ENCODE measurements around the gene ST7L. TPM values are rescaled to one million over a fixed set of nuclear protein-coding genes. Genes with fewer than 3 reads are reported as not detected.

Gene ST7L
- polyA plus RNA-seq, 2 of the 4 experiments (the other 2 are of a cell fraction) = 10.5 to 10.8 TPM

DNA sequence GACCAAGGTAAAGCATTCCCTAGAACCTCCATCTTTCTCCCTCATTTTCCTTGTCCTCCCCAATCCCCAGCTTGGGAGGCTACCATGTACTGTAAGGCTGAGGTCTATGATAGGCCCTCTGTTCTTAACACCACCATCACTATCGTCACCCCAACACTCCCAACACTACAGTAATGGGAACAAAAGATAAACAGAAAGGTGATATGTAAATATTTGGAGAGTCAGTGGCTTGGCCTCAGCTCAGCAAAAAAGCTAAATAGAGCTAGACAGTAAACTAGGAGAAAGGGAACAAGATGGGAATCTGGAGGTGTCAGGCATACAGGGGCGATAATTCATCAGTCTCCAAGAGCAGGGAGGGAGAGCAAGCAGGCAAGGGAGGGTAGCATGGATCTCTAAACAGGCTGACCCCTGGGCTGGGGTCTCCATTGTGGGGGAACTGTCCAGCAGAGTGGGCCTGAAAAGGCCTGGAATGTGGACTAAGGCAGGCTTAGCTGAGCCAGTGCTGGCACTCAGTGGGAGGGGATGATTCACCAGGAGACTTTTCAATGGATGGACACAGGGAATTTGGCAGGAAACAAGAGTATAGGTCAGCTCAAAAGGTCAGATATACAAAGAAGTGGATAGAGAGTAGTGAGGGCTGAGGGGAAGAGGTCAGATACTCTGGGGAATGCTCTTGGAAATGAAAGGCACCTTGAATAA lies 103.5 kb downstream of the ST7L start:
- ATAC-seq = peak; percentile 52 to 70; a peak in 3 of 6 replicates
- Histone ChIP-seq H3K4me2 (no peak overlapping the region), H3K9me3 (no peaks in the 10 kb centered on the region), H3K4me3 (no peak overlapping the region), H3K4me1 (peaks cover 7% of the 10 kb centered on the region; the same call in 1 of the 3 replicates), H3K27ac (no peak overlapping the region)
- DNase-seq (ENCODE audit: low read depth in 1 of 2, low spot score in 1 of 2) = no peak
- POLR2A ChIA-PET = no interaction called here
- no peak for FAIRE-seq
- 53% methylated on average over 2 of the region's 2 CpGs for WGBS (ENCODE audit: missing lambda C conversion rate)
- CTCF ChIA-PET = interaction anchor here (6.2 kb wide), 1 partner anchor 13 kb away, joined by 36 read pairs; no protein-coding TSS in a partner anchor
- TF ChIP-seq, protein P1, sequence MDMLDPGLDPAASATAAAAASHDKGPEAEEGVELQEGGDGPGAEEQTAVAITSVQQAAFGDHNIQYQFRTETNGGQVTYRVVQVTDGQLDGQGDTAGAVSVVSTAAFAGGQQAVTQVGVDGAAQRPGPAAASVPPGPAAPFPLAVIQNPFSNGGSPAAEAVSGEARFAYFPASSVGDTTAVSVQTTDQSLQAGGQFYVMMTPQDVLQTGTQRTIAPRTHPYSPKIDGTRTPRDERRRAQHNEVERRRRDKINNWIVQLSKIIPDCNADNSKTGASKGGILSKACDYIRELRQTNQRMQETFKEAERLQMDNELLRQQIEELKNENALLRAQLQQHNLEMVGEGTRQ (IDR thresholded peaks at IDR 0.05) = no peak
- no peak for TF ChIP-seq HOXA7 (CRISPR knock-in tag; IDR thresholded peaks at IDR 0.05)
- TF ChIP-seq, protein P2, sequence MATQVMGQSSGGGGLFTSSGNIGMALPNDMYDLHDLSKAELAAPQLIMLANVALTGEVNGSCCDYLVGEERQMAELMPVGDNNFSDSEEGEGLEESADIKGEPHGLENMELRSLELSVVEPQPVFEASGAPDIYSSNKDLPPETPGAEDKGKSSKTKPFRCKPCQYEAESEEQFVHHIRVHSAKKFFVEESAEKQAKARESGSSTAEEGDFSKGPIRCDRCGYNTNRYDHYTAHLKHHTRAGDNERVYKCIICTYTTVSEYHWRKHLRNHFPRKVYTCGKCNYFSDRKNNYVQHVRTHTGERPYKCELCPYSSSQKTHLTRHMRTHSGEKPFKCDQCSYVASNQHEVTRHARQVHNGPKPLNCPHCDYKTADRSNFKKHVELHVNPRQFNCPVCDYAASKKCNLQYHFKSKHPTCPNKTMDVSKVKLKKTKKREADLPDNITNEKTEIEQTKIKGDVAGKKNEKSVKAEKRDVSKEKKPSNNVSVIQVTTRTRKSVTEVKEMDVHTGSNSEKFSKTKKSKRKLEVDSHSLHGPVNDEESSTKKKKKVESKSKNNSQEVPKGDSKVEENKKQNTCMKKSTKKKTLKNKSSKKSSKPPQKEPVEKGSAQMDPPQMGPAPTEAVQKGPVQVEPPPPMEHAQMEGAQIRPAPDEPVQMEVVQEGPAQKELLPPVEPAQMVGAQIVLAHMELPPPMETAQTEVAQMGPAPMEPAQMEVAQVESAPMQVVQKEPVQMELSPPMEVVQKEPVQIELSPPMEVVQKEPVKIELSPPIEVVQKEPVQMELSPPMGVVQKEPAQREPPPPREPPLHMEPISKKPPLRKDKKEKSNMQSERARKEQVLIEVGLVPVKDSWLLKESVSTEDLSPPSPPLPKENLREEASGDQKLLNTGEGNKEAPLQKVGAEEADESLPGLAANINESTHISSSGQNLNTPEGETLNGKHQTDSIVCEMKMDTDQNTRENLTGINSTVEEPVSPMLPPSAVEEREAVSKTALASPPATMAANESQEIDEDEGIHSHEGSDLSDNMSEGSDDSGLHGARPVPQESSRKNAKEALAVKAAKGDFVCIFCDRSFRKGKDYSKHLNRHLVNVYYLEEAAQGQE (IDR thresholded peaks at IDR 0.05) = peak; percentile 33; the same call in 1 of the 2 replicates

GRCh38 chr1:112514901-112515300 lies 104.0 kb downstream of the ST7L start:
- 92% methylated on average over 9 of the region's 12 CpGs for WGBS (ENCODE audit: missing lambda C conversion rate)
- no peak for FAIRE-seq
- no peak overlapping the region for H3K27ac ChIP-seq
- ATAC-seq = no peak
- no peaks in the 10 kb centered on the region for H3K9me3 ChIP-seq
- ChIA-PET POLR2A (no interaction called here), CTCF (interaction anchor here (1.3 to 6.2 kb wide), 2 partner anchors 13 to 99 kb away, joined by 5 to 36 read pairs; no protein-coding TSS in a partner anchor)
- no peak for DNase-seq (ENCODE audit: low read depth in 1 of 2, low spot score in 1 of 2)
- TF ChIP-seq CHD4 (IDR thresholded peaks at IDR 0.05; ENCODE audit: borderline replicate concordance) (no peak), CEBPB (IDR thresholded peaks at IDR 0.05) (no peak), NPAS2 (CRISPR knock-in tag; IDR thresholded peaks at IDR 0.05; ENCODE audit: borderline replicate concordance) (no peak), CHD2 (IDR thresholded peaks at IDR 0.05; ENCODE audit: low read length, partially characterized antibody) (no peak), HDAC2 (IDR thresholded peaks at IDR 0.05) (no peak)
- no peak overlapping the region for H3K4me3 ChIP-seq
- H3K4me2 ChIP-seq = no peak overlapping the region
- H3K4me1 ChIP-seq = peaks cover 7% of the 10 kb centered on the region; the same call in 1 of the 3 replicates

- ATAC-seq (no peak), DNase-seq (ENCODE audit: low read depth in 1 of 2, low spot score in 1 of 2) (no peak), FAIRE-seq (no peak)
- H3K4me3 ChIP-seq = no peak overlapping the region
- 76% methylated on average over 6 of the region's 9 CpGs for WGBS (ENCODE audit: missing lambda C conversion rate)
- H3K9me3 ChIP-seq = no peaks in the 10 kb centered on the region
- no peak overlapping the region for H3K27ac ChIP-seq
- no peak for TF ChIP-seq PHF8 (IDR thresholded peaks at IDR 0.05; ENCODE audit: borderline replicate concordance, low read depth)
- TF ChIP-seq RFX5 (IDR thresholded peaks at IDR 0.05) = no peak
- no peak for TF ChIP-seq HOXB13 (CRISPR knock-in tag; IDR thresholded peaks at IDR 0.05; ENCODE audit: low read depth)
- TF ChIP-seq RNF2 (IDR thresholded peaks at IDR 0.05; ENCODE audit: borderline replicate concordance, low read depth) = no peak
- TF ChIP-seq POLR2AphosphoS2 (conservative IDR thresholded peaks at IDR 0.05; ENCODE audit: low read length) = no peak
- TF ChIP-seq ZSCAN20 (CRISPR knock-in tag; IDR thresholded peaks at IDR 0.05) = no peak
- TF ChIP-seq CHD2 (IDR thresholded peaks at IDR 0.05; ENCODE audit: low read length, partially characterized antibody) = no peak
- TF ChIP-seq ZFP36 (IDR thresholded peaks at IDR 0.05; ENCODE audit: borderline replicate concordance, partially characterized antibody) = no peak
- no peak for TF ChIP-seq ZC3H11A (IDR thresholded peaks at IDR 0.05)
- TF ChIP-seq JUNB (IDR thresholded peaks at IDR 0.05) = no peak
- no peak for TF ChIP-seq BHLHE40 (IDR thresholded peaks at IDR 0.05; ENCODE audit: low read depth, low read length)
- no peak for TF ChIP-seq EHMT2 (IDR thresholded peaks at IDR 0.05; ENCODE audit: low read depth)
- TF ChIP-seq HMGXB4 (CRISPR knock-in tag; IDR thresholded peaks at IDR 0.05; ENCODE audit: borderline replicate concordance) = no peak
- no peak for TF ChIP-seq RAD21 (conservative IDR thresholded peaks at IDR 0.05 in 1 of 2, IDR thresholded peaks at IDR 0.05 in 1 of 2)
- no peak for TF ChIP-seq KDM5A (IDR thresholded peaks at IDR 0.05)
- TF ChIP-seq FOXS1 (CRISPR knock-in tag; IDR thresholded peaks at IDR 0.05) = no peak
- CTCF ChIA-PET = interaction anchor here (0.8 to 6.2 kb wide), 4 partner anchors 11 to 195 kb away, joined by 3 to 36 read pairs (median 3); no protein-coding TSS in a partner anchor
- POLR2A ChIA-PET = no interaction called here
- peaks cover 7% of the 10 kb centered on the region; the same call in 1 of the 3 replicates for H3K4me1 ChIP-seq
- H3K4me2 ChIP-seq = no peak overlapping the region
Observed at GRCh38 chr1:112513112-112513870, 105.7 kb downstream of the ST7L start.
